SK-N-SH (cell line): ENCODE data around the gene TRIM46. TPM values are rescaled to one million over a fixed set of nuclear protein-coding genes. Genes with fewer than 3 reads are reported as not detected.
A peak's percentile ranks its signal among the peaks of the same experiment; 100 is the strongest.

ENCODE experiments used
- CTCF ChIA-PET: fragments of 300-600, 350-600 bp; formaldehyde crosslinking; extraction: SDS; loops from one replicate; lab custom pipeline; 2021; lab: Yijun Ruan, JAX
- POLR2A ChIA-PET: fragments of 350-600 bp; sonication (Branson Sonifier 250); formaldehyde crosslinking; extraction: SDS; loops from one replicate; lab custom pipeline; 2020; ENCODE audit warnings: antibody characterized with exemption, inconsistent platforms; lab: Yijun Ruan, JAX
- DNase-seq: peaks from one replicate; pipeline ENCODE4 v3.0.0; 2012
- H2AFZ ChIP-seq: fragments of 200-600 bp; sonication (generic); 2 replicates; pipeline ENCODE4 v1.8.1; 2016; ENCODE audit warnings: antibody characterized with exemption, mild to moderate bottlenecking, low read depth
- H3F3A ChIP-seq: fragments of 200-600 bp; sonication (generic); replicated peaks from 2 replicates; pipeline ENCODE3; 2016; ENCODE audit warnings: antibody characterized with exemption, mild to moderate bottlenecking; ENCODE audit not compliant: insufficient read depth
- H3K27ac ChIP-seq, 2 experiments: fragments of 200-500 bp in 1 of 2; fragments of 200-600 bp in 1 of 2; sonication (Bioruptor generic) in 1 of 2; sonication (generic), shearing (Covaris generic) in 1 of 2; 2 replicates each; pipeline versions ENCODE4 v1.5.1 to v1.6.1; 2014 to 2016; ENCODE audit warnings: low read depth in 2 of 2, inconsistent platforms in 1 of 2, low read length in 1 of 2, mild to moderate bottlenecking in 1 of 2, mixed read lengths in 1 of 2
- H3K27me3 ChIP-seq: fragments of 200-600 bp; sonication (generic), shearing (Covaris generic); 2 replicates; pipeline ENCODE4 v1.6.1; 2016; ENCODE audit warnings: mixed run types; ENCODE audit not compliant: insufficient read depth
- H3K36me3 ChIP-seq, 2 experiments: fragments of 200-500 bp in 1 of 2; fragments of 200-600 bp in 1 of 2; sonication (Bioruptor generic) in 1 of 2; sonication (generic) in 1 of 2; replicated peaks in 1 of 2; 2 replicates each; pipeline versions ENCODE3 to v1.5.1; 2014 to 2016; ENCODE audit warnings: low read length in 1 of 2, mild to moderate bottlenecking in 1 of 2; ENCODE audit not compliant: insufficient read depth in 2 of 2, control insufficient read depth in 1 of 2
- H3K4me1 ChIP-seq, 2 experiments: fragments of 200-500 bp in 1 of 2; fragments of 200-600 bp in 1 of 2; sonication (Bioruptor generic) in 1 of 2; sonication (generic), shearing (Covaris generic) in 1 of 2; 2 replicates each; pipeline versions ENCODE4 v1.5.1 to v1.6.1; 2014 to 2016; ENCODE audit warnings: low read depth in 1 of 2, low read length in 1 of 2, mixed run types in 1 of 2; ENCODE audit not compliant: insufficient read depth in 2 of 2, control insufficient read depth in 1 of 2
- H3K4me2 ChIP-seq: fragments of 200-600 bp; sonication (generic), shearing (Covaris generic); 2 replicates; pipeline ENCODE4 v1.6.1; 2017; ENCODE audit warnings: mixed run types
- H3K4me3 ChIP-seq, 2 experiments: fragments of 200-500 bp in 1 of 2; fragments of 200-600 bp in 1 of 2; sonication (Bioruptor generic) in 1 of 2; sonication (generic), shearing (Covaris generic) in 1 of 2; 2 replicates each; pipeline versions ENCODE4 v1.5.1 to v1.8.1; 2014 to 2016; ENCODE audit warnings: low read depth in 2 of 2, inconsistent platforms in 1 of 2, low read length in 1 of 2, mild to moderate bottlenecking in 1 of 2, mixed read lengths in 1 of 2, moderate library complexity in 1 of 2
- H3K79me2 ChIP-seq: fragments of 200-600 bp; sonication (generic); 2 replicates; pipeline ENCODE4 v1.8.1; 2017; ENCODE audit warnings: mild to moderate bottlenecking; ENCODE audit not compliant: insufficient read depth
- H3K9ac ChIP-seq: fragments of 200-600 bp; sonication (generic); 2 replicates; pipeline ENCODE4 v1.6.1; 2017; ENCODE audit warnings: mixed run types
- H3K9me2 ChIP-seq: fragments of 200-600 bp; sonication (generic); 2 replicates; pipeline ENCODE4 v1.6.1; 2017; ENCODE audit warnings: mixed run types
- H3K9me3 ChIP-seq: fragments of 200-600 bp; sonication (generic); 2 replicates; pipeline ENCODE4 v1.6.1; 2017; ENCODE audit warnings: mixed run types, mild to moderate bottlenecking, moderate library complexity
- H4K20me1 ChIP-seq: fragments of 200-600 bp; sonication (generic); 2 replicates; pipeline ENCODE4 v1.6.1; 2017; ENCODE audit warnings: mild to moderate bottlenecking, mixed run types; ENCODE audit not compliant: insufficient read depth
- ELF1 ChIP-seq: IDR thresholded peaks from 2 replicates; pipeline ENCODE4 v1.4.0; 2012
- FOXJ3 ChIP-seq: sonication (generic); formaldehyde crosslinking; IDR thresholded peaks from 2 replicates; pipeline ENCODE4 v1.5.1; 2020; ENCODE audit warnings: mild to moderate bottlenecking, missing genetic modification reagents
- GABPA ChIP-seq: IDR thresholded peaks from 2 replicates; pipeline ENCODE4 v1.4.0; 2012; ENCODE audit warnings: low read depth, mild to moderate bottlenecking
- JUND ChIP-seq: IDR thresholded peaks from 2 replicates; pipeline ENCODE4 v1.4.0; 2012
- MEF2A ChIP-seq: IDR thresholded peaks from 2 replicates; pipeline ENCODE4 v1.4.0; 2012; ENCODE audit warnings: low read depth, borderline replicate concordance
- MXI1 ChIP-seq: IDR thresholded peaks from 2 replicates; pipeline ENCODE4 v1.6.1; 2012; ENCODE audit warnings: mild to moderate bottlenecking, low read depth, low read length, improper control_type of control experiment
- NFIC ChIP-seq: IDR thresholded peaks from 2 replicates; pipeline ENCODE4 v1.4.0; 2012; ENCODE audit warnings: borderline replicate concordance
- RCOR1 ChIP-seq: fragments of 150-350 bp; IDR thresholded peaks from 2 replicates; pipeline ENCODE4 v1.6.1; 2017; ENCODE audit warnings: antibody characterized with exemption, low read length
- RXRA ChIP-seq: IDR thresholded peaks from 2 replicates; pipeline ENCODE4 v1.4.0; 2012; ENCODE audit warnings: low read depth, mild to moderate bottlenecking, borderline replicate concordance
- SIN3A ChIP-seq: IDR thresholded peaks from 2 replicates; pipeline ENCODE4 v1.6.1; 2012; ENCODE audit warnings: low read depth, mild to moderate bottlenecking, low read length, moderate library complexity, borderline replicate concordance
- TAF1 ChIP-seq: IDR thresholded peaks from 2 replicates; pipeline ENCODE4 v1.6.1; 2012; ENCODE audit warnings: low read depth, mild to moderate bottlenecking, low read length, moderate library complexity, borderline replicate concordance
- TCF12 ChIP-seq: IDR thresholded peaks from 2 replicates; pipeline ENCODE4 v1.4.0; 2012
- TEAD4 ChIP-seq: IDR thresholded peaks from 2 replicates; pipeline ENCODE4 v1.4.0; 2012; ENCODE audit warnings: mild to moderate bottlenecking, borderline replicate concordance; ENCODE audit not compliant: insufficient read depth
- YY1 ChIP-seq: IDR thresholded peaks from 2 replicates; pipeline ENCODE4 v1.4.0; 2012; ENCODE audit warnings: low read depth, mild to moderate bottlenecking
- WGBS: methylation state at CpG from one replicate; pipeline ENCODE4 v1.1.6; 2017; ENCODE audit warnings: low lambda C conversion rate; 5-methylcytosine and 5-hydroxymethylcytosine counted together
- polyA plus RNA-seq, 3 experiments: library from polyadenylated mRNA; depleted of rRNA; stranded (reverse); fragments of >200 nt; gene quantifications; 2 replicates each; pipeline ENCODE4 v1.2.3, GENCODE V29; 2012
- TF ChIP-seq, protein P1 (sequence below): IDR thresholded peaks from 2 replicates; pipeline ENCODE4 v1.4.0; 2012; ENCODE audit warnings: low read depth, borderline replicate concordance
- TF ChIP-seq, protein P2 (sequence below): fragments of 150-350 bp; IDR thresholded peaks from 2 replicates; pipeline ENCODE4 v1.6.1; 2017; ENCODE audit warnings: antibody characterized with exemption, low read length, low read depth, borderline replicate concordance
- TF ChIP-seq, protein P3 (sequence below): IDR thresholded peaks from 2 replicates; pipeline ENCODE4 v1.4.0; 2012; ENCODE audit warnings: low read depth, borderline replicate concordance
- TF ChIP-seq, protein P4 (sequence below): fragments of 150-350 bp; IDR thresholded peaks from 2 replicates; pipeline ENCODE4 v1.6.1; 2016; ENCODE audit warnings: mild to moderate bottlenecking, low read depth, low read length
- TF ChIP-seq, protein P5 (sequence below): IDR thresholded peaks from 2 replicates; pipeline ENCODE4; 2012
- TF ChIP-seq, protein P6 (sequence below): IDR thresholded peaks from 2 replicates; pipeline ENCODE4 v1.4.0; 2012; ENCODE audit warnings: low read depth

TRIM46 gene
- polyA plus RNA-seq, 1 of the 3 experiments (the other 2 are of a cell fraction) = 12.7 TPM

DNA sequence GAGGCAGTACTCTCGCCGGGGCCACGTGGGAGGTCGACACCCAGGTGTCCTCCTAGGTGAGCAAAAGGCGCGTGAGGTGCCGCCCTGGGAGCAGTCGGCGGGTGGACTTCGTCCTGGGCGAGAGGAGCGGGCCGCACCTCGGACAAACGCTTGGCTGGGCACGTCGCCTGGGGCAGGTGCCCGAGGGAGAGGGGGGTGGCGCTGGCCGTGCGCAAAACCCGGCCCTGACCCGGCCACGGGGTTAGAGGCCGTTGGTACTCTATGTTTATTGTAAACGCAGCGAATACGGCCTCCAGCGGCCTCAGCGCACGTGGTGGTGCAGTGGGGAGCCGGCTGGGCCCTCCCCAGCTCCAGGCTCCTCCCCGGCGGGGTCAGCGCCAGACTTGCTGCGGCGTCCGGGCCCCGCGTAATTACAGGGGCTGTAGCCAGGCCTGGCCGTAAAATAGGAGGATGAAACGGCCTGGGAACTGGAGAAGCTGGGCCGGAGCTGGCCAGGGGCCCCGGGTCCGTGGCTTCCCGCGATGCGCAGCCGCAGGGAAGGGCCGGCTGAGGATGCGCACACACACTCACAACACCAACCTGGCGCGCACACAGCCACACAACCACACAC, 47.6 kb upstream of the TRIM46 start:
- H3K27ac ChIP-seq = no peak overlapping the region

DNA sequence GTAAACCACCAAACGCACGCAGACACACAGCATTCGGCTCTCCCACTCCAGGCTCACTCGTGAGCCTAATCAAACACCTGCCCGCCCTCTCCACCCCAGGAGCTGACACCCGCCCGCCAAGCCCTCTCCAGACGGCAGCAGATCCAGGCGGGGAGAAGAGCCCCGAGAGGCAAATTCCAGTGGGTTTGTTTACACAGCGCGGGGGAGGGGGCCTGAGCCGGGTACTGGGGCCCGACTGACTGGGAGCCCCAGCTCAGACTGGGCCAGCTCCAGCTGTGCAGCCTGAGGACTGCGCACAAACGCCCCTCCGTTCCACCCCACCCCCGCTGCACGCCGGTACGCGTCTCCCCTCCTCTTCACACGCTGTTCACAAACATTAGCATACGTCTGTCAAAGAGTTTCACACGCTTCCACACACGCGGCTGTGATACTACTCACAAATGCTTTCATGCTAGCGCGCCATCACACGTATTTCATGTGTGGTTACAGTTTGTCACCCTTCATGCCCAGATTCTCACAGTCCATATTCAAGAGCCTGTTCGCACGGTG, 47.0 kb upstream of the TRIM46 start:
- POLR2A ChIA-PET = no interaction called here
- H3K4me1 ChIP-seq = peaks cover 19 to 45% of the 10 kb centered on the region in 2 experiments
- peak; percentile 56 for DNase-seq
- H3F3A ChIP-seq = peaks cover 7% of the 10 kb centered on the region
- no peak overlapping the region for H3K27ac ChIP-seq
- H3K4me3 ChIP-seq = peak overlapping the region; percentile 63 to 67; a peak in 2 of 4 replicates
- no peak overlapping the region; the same call in 1 of the 2 replicates for H2AFZ ChIP-seq
- H4K20me1 ChIP-seq = no peaks in the 10 kb centered on the region
- CTCF ChIA-PET = interaction anchor here (0.8 to 9.7 kb wide), 6 partner anchors 32 to 50 kb away, joined by 3 to 67 read pairs (median 6); partner anchors contain the start of gene KRTCAP2
- 57% methylated on average over 25 of the region's 32 CpGs for WGBS
- peaks cover 0 to 3% of the 10 kb centered on the region in 2 experiments for H3K36me3 ChIP-seq
- H3K9ac ChIP-seq = no peak overlapping the region
- H3K27me3 ChIP-seq = no peaks in the 10 kb centered on the region; the same call in 1 of the 2 replicates
- peak overlapping the region; percentile 98 for H3K4me2 ChIP-seq
- H3K9me3 ChIP-seq = no peaks in the 10 kb centered on the region
- no peaks in the 10 kb centered on the region for H3K9me2 ChIP-seq
- no peaks in the 10 kb centered on the region for H3K79me2 ChIP-seq
- TF ChIP-seq ELF1 (no peak), NFIC (no peak), TAF1 (no peak), MXI1 (no peak), YY1 (no peak), FOXJ3 (CRISPR knock-in tag) (no peak), RCOR1 (no peak), JUND (no peak), RXRA (no peak), SIN3A (no peak), MEF2A (no peak), GABPA (no peak), TEAD4 (no peak)
- TF ChIP-seq, protein P1, sequence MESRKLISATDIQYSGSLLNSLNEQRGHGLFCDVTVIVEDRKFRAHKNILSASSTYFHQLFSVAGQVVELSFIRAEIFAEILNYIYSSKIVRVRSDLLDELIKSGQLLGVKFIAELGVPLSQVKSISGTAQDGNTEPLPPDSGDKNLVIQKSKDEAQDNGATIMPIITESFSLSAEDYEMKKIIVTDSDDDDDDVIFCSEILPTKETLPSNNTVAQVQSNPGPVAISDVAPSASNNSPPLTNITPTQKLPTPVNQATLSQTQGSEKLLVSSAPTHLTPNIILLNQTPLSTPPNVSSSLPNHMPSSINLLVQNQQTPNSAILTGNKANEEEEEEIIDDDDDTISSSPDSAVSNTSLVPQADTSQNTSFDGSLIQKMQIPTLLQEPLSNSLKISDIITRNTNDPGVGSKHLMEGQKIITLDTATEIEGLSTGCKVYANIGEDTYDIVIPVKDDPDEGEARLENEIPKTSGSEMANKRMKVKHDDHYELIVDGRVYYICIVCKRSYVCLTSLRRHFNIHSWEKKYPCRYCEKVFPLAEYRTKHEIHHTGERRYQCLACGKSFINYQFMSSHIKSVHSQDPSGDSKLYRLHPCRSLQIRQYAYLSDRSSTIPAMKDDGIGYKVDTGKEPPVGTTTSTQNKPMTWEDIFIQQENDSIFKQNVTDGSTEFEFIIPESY = no peak
- TF ChIP-seq, protein P2, sequence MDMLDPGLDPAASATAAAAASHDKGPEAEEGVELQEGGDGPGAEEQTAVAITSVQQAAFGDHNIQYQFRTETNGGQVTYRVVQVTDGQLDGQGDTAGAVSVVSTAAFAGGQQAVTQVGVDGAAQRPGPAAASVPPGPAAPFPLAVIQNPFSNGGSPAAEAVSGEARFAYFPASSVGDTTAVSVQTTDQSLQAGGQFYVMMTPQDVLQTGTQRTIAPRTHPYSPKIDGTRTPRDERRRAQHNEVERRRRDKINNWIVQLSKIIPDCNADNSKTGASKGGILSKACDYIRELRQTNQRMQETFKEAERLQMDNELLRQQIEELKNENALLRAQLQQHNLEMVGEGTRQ = no peak
- TF ChIP-seq, protein P3, sequence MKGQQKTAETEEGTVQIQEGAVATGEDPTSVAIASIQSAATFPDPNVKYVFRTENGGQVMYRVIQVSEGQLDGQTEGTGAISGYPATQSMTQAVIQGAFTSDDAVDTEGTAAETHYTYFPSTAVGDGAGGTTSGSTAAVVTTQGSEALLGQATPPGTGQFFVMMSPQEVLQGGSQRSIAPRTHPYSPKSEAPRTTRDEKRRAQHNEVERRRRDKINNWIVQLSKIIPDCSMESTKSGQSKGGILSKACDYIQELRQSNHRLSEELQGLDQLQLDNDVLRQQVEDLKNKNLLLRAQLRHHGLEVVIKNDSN = no peak
- TF ChIP-seq, protein P4, sequence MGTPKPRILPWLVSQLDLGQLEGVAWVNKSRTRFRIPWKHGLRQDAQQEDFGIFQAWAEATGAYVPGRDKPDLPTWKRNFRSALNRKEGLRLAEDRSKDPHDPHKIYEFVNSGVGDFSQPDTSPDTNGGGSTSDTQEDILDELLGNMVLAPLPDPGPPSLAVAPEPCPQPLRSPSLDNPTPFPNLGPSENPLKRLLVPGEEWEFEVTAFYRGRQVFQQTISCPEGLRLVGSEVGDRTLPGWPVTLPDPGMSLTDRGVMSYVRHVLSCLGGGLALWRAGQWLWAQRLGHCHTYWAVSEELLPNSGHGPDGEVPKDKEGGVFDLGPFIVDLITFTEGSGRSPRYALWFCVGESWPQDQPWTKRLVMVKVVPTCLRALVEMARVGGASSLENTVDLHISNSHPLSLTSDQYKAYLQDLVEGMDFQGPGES = no peak
- TF ChIP-seq, protein P5, sequence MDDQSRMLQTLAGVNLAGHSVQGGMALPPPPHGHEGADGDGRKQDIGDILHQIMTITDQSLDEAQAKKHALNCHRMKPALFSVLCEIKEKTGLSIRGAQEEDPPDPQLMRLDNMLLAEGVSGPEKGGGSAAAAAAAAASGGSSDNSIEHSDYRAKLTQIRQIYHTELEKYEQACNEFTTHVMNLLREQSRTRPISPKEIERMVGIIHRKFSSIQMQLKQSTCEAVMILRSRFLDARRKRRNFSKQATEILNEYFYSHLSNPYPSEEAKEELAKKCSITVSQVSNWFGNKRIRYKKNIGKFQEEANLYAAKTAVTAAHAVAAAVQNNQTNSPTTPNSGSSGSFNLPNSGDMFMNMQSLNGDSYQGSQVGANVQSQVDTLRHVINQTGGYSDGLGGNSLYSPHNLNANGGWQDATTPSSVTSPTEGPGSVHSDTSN = no peak
- TF ChIP-seq, protein P6, sequence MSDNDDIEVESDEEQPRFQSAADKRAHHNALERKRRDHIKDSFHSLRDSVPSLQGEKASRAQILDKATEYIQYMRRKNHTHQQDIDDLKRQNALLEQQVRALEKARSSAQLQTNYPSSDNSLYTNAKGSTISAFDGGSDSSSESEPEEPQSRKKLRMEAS = no peak

More for the DNA sequence above, 47.6 kb upstream of the TRIM46 start:
- Histone ChIP-seq H3K9me2 (no peaks in the 10 kb centered on the region), H3K27me3 (no peaks in the 10 kb centered on the region; the same call in 1 of the 2 replicates), H4K20me1 (no peaks in the 10 kb centered on the region), H2AFZ (no peak overlapping the region), H3K4me3 (no peak overlapping the region), H3K4me1 (peaks cover 19 to 45% of the 10 kb centered on the region in 2 experiments), H3K9ac (no peak overlapping the region), H3K4me2 (no peak overlapping the region), H3F3A (peaks cover 3% of the 10 kb centered on the region), H3K36me3 (no peaks in the 10 kb centered on the region), H3K9me3 (no peaks in the 10 kb centered on the region), H3K79me2 (no peaks in the 10 kb centered on the region)
- TF ChIP-seq ELF1 (no peak), TCF12 (no peak), TAF1 (no peak), TEAD4 (no peak), RCOR1 (no peak), SIN3A (no peak), YY1 (no peak)
- DNase-seq = no peak
- ChIA-PET POLR2A (no interaction called here), CTCF (interaction anchor here (0.8 to 9.7 kb wide), 9 partner anchors 11 to 81 kb away, joined by 3 to 67 read pairs (median 5); partner anchors contain the start of gene KRTCAP2)
- WGBS = 96% methylated on average over 42 of the region's 53 CpGs
